Keratinocyte (primary cell): Measurements from ENCODE around the gene BLCAP. TPM values are rescaled to one million over a fixed set of nuclear protein-coding genes. Genes with fewer than 3 reads are reported as not detected.

ENCODE experiments used
- DNase-seq: peaks from one replicate; pipeline ENCODE4 v3.0.0-alpha.2; 2011; ENCODE audit warnings: low read depth, missing footprints, low spot score
- FAIRE-seq: peaks from 2 replicates; lab custom pipeline; 2011; peaks lifted over from hg19 to GRCh38; lab: Jason Lieb, UNC
- H2AFZ ChIP-seq: 2 replicates; pipeline ENCODE4 v1.6.0; 2012; ENCODE audit warnings: low read length, control low read depth, inconsistent platforms; ENCODE audit not compliant: control insufficient read depth
- H3K27ac ChIP-seq: 2 replicates; pipeline ENCODE4 v1.5.1; 2011; ENCODE audit warnings: low read length; ENCODE audit not compliant: control insufficient read depth, insufficient read depth
- H3K27me3 ChIP-seq: 3 replicates; pipeline ENCODE4 v1.6.0; 2011; ENCODE audit warnings: low read length; ENCODE audit not compliant: control insufficient read depth, insufficient read depth; ENCODE audit errors: extremely low read depth
- H3K36me3 ChIP-seq, 2 experiments: 2 replicates in 1 of 2; 3 replicates in 1 of 2; pipeline ENCODE4 v1.5.1; 2011; ENCODE audit warnings: low read length in 2 of 2, mild to moderate bottlenecking in 1 of 2; ENCODE audit not compliant: control insufficient read depth in 2 of 2, insufficient read depth in 2 of 2; ENCODE audit errors: extremely low read depth in 1 of 2
- H3K4me1 ChIP-seq: 3 replicates; pipeline ENCODE4 v1.5.1; 2011; ENCODE audit warnings: low read length; ENCODE audit not compliant: control insufficient read depth, insufficient read depth; ENCODE audit errors: extremely low read depth
- H3K4me2 ChIP-seq: 3 replicates; pipeline ENCODE4 v1.6.0; 2011; ENCODE audit warnings: low read depth, low read length; ENCODE audit not compliant: control insufficient read depth, insufficient read depth; ENCODE audit errors: extremely low read depth
- H3K4me3 ChIP-seq, 3 experiments: fragments of 200-600 bp in 1 of 3; sonication (generic) in 1 of 3; 2 replicates in 2 of 3; 3 replicates in 1 of 3; pipeline ENCODE4 v1.5.1; 2011 to 2016; ENCODE audit warnings: low read length in 3 of 3, mild to moderate bottlenecking in 3 of 3, control low read depth in 2 of 3, inconsistent platforms in 1 of 3, low read depth in 1 of 3, mixed read lengths in 1 of 3, mixed run types in 1 of 3, moderate library complexity in 1 of 3; ENCODE audit not compliant: control insufficient read depth in 2 of 3, insufficient read depth in 2 of 3; ENCODE audit errors: extremely low read depth in 1 of 3
- H3K79me2 ChIP-seq: 2 replicates; pipeline ENCODE4 v1.6.0; 2012; ENCODE audit warnings: low read length; ENCODE audit not compliant: control insufficient read depth, insufficient read depth
- H3K9ac ChIP-seq: 3 replicates; pipeline ENCODE4 v1.6.0; 2011; ENCODE audit warnings: low read length; ENCODE audit not compliant: control insufficient read depth, insufficient read depth; ENCODE audit errors: extremely low read depth
- H3K9me1 ChIP-seq: 3 replicates; pipeline ENCODE4 v1.6.0; 2011; ENCODE audit warnings: low read length; ENCODE audit not compliant: control insufficient read depth, insufficient read depth; ENCODE audit errors: extremely low read depth
- H3K9me3 ChIP-seq: 2 replicates; pipeline ENCODE4 v1.5.1; 2012; ENCODE audit warnings: low read depth, low read length; ENCODE audit not compliant: control insufficient read depth
- H4K20me1 ChIP-seq: 3 replicates; pipeline ENCODE4 v1.6.0; 2011; ENCODE audit warnings: low read length; ENCODE audit not compliant: control insufficient read depth, insufficient read depth; ENCODE audit errors: extremely low read depth
- CTCF ChIP-seq, 3 experiments: IDR thresholded peaks in 1 of 3; conservative IDR thresholded peaks in 1 of 3; optimal IDR thresholded peaks in 1 of 3; 2 replicates in 2 of 3; 3 replicates in 1 of 3; pipeline versions ENCODE3 to v1.5.1; 2011; ENCODE audit warnings: low read length in 3 of 3, mild to moderate bottlenecking in 3 of 3, moderate library complexity in 2 of 3, control low read depth in 1 of 3, inconsistent platforms in 1 of 3; ENCODE audit not compliant: insufficient read depth in 2 of 3; ENCODE audit errors: extremely low read depth in 1 of 3
- EZH2 ChIP-seq: IDR thresholded peaks from one replicate; pipeline ENCODE4 v1.6.1; 2012; ENCODE audit warnings: inconsistent platforms, mild to moderate bottlenecking, low read length, moderate library complexity
- dilution Hi-C: fragments of 300-500 bp; cut with MboI; formaldehyde crosslinking; loops from one replicate; pipeline ENCODE4 v1.7.0; 2020; ENCODE audit warnings: low sequenced_read_pairs; ENCODE audit not compliant: extremely low pct_ligation_motif_present
- polyA plus RNA-seq, 5 experiments: library from polyadenylated mRNA; depleted of rRNA in 3 of 5; stranded (reverse) in 3 of 5; stranded (forward) in 1 of 5; unstranded in 1 of 5; fragments of >200 nt; gene quantifications; 1 replicate in 1 of 5; 2 replicates in 3 of 5; 3 replicates in 1 of 5; pipeline versions ENCODE4 v1.2.1 to v1.2.3, GENCODE V29; 2011 to 2012; ENCODE audit warnings: missing spikeins in 2 of 5, low read depth in 1 of 5, low replicate concordance in 1 of 5

BLCAP gene
- polyA plus RNA-seq, 1 donor (not counting 4 experiments of a cell fraction or from before 2014, with no cell fraction given), result 209 TPM

DNA sequence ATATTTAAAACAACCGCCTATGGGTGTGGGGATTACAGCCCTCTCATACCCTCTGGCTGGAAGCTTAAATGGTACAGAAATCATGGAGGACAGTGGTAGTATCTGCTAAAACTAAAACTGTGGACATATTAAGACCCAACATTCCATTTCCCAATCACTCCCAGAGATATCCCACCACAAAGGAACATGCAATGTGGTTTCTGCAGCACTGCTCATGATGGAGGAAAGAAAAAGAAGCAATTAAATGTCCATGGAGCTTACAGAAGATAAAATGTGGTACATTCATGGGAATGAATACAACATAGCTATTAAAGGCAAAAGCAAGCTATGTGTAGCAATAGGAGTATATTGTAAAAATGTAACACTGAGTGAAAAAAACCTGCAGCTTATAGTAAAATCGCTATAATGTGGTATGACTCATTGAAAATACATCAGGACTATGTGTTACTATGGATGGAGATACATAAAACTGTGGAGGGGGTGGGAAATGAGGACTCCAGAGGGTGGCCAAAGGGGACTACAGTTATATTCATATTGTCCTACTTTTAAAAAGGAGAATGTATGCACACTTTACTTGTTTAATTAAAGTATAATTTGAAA lies 29.5 kb downstream of the BLCAP start:
- no peak overlapping the region for H3K4me2 ChIP-seq
- no peaks in the 10 kb centered on the region for H3K9me3 ChIP-seq
- H4K20me1 ChIP-seq, result peaks cover 5% of the 10 kb centered on the region
- DNase-seq (no peak), FAIRE-seq (no peak)
- dilution Hi-C loops, result loop anchor here (25.0 kb wide), 1 partner anchor 236 kb away; the partner anchor contains the start of gene GHRH
- no peak overlapping the region for H2AFZ ChIP-seq
- no peaks in the 10 kb centered on the region for H3K79me2 ChIP-seq
- no peak for TF ChIP-seq CTCF (optimal IDR thresholded peaks at IDR 0.05 in 1 of 3, IDR thresholded peaks at IDR 0.05 in 1 of 3, conservative IDR thresholded peaks at IDR 0.05 in 1 of 3; ENCODE audit: extremely low read depth in 1 of 3, insufficient read depth in 2 of 3, low read length in 3 of 3)
- TF ChIP-seq EZH2, result no peak
- no peak overlapping the region for H3K4me3 ChIP-seq
- H3K9me1 ChIP-seq, result no peaks in the 10 kb centered on the region
- H3K4me1 ChIP-seq, result no peaks in the 10 kb centered on the region
- H3K36me3 ChIP-seq, result peaks cover 6 to 16% of the 10 kb centered on the region in 2 experiments
- no peak overlapping the region for H3K27ac ChIP-seq
- H3K27me3 ChIP-seq, result no peaks in the 10 kb centered on the region
- H3K9ac ChIP-seq, result no peak overlapping the region

GRCh38 chr20:37494796-37495195 lies 32.9 kb downstream of the BLCAP start:
- Histone ChIP-seq H2AFZ (no peak overlapping the region), H3K79me2 (no peaks in the 10 kb centered on the region), H3K4me3 (no peak overlapping the region), H3K9ac (no peak overlapping the region), H3K36me3 (peaks cover 4 to 9% of the 10 kb centered on the region in 2 experiments), H3K27ac (no peak overlapping the region), H3K4me2 (no peak overlapping the region), H3K9me3 (no peaks in the 10 kb centered on the region), H3K9me1 (no peaks in the 10 kb centered on the region), H4K20me1 (peaks cover 3% of the 10 kb centered on the region), H3K27me3 (no peaks in the 10 kb centered on the region), H3K4me1 (no peaks in the 10 kb centered on the region)
- DNase-seq (no peak), FAIRE-seq (no peak)
- no peak for TF ChIP-seq EZH2
- no peak for TF ChIP-seq CTCF (optimal IDR thresholded peaks at IDR 0.05 in 1 of 3, IDR thresholded peaks at IDR 0.05 in 1 of 3, conservative IDR thresholded peaks at IDR 0.05 in 1 of 3; ENCODE audit: extremely low read depth in 1 of 3, insufficient read depth in 2 of 3, low read length in 3 of 3)
- dilution Hi-C loops, result loop anchor here (25.0 kb wide), 1 partner anchor 232 kb away; the partner anchor contains the start of gene GHRH
